IMR-90 (cell line): ENCODE measurements around the gene SAG. TPM values are rescaled to one million over a fixed set of nuclear protein-coding genes. Genes with fewer than 3 reads are reported as not detected.

Experiments
- ATAC-seq: fragments of 200-7000 bp; cut with Tn5 transposase; 2 replicates; pipeline ENCODE4 v1.9.1; 2020; ENCODE audit warnings: low read depth, mild to moderate bottlenecking, moderate library complexity
- BruUV-seq: library from RNA; stranded (reverse); fragments of 400-500 nt; replicated peaks from 2 replicates; lab custom pipeline; 2021; lab: Mats Ljungman, UMichigan
- CTCF ChIA-PET: fragments of 300-600 bp; formaldehyde crosslinking; extraction: SDS; loops from one replicate; lab custom pipeline; 2021; ENCODE audit warnings: antibody characterized with exemption; lab: Yijun Ruan, JAX
- POLR2A ChIA-PET: fragments of 300-600 bp; sonication (Branson Sonifier 250); formaldehyde crosslinking; loops from one replicate; lab custom pipeline; 2022; ENCODE audit warnings: antibody characterized with exemption; ENCODE audit not compliant: unreplicated experiment; lab: Charles Lee
- DNase-seq: peaks from one replicate; pipeline ENCODE4 v3.0.0; 2013
- H2AFZ ChIP-seq: replicated peaks from 2 replicates; pipeline ENCODE3; 2013; ENCODE audit warnings: low read length, mild to moderate bottlenecking; ENCODE audit not compliant: poor library complexity
- H2AK5ac ChIP-seq: 2 replicates; pipeline ENCODE4 v1.6.1; 2013; ENCODE audit warnings: low read depth, low read length, inconsistent platforms
- H2AK9ac ChIP-seq: replicated peaks from 2 replicates; pipeline ENCODE3; 2013; ENCODE audit warnings: mild to moderate bottlenecking, low read depth, low read length, moderate library complexity; ENCODE audit not compliant: poor library complexity
- H2BK120ac ChIP-seq: 2 replicates; pipeline ENCODE4 v1.6.1; 2013; ENCODE audit warnings: low read depth, low read length, inconsistent platforms
- H2BK15ac ChIP-seq: 3 replicates; pipeline ENCODE4 v1.6.1; 2013; ENCODE audit warnings: low read depth, low read length, inconsistent platforms
- H2BK20ac ChIP-seq: 2 replicates; pipeline ENCODE4 v1.6.1; 2013; ENCODE audit warnings: low read depth, mild to moderate bottlenecking, inconsistent platforms, low read length, moderate library complexity
- H2BK5ac ChIP-seq: 2 replicates; pipeline ENCODE4 v1.6.1; 2013; ENCODE audit warnings: mild to moderate bottlenecking, low read depth, low read length, inconsistent platforms; ENCODE audit not compliant: poor library complexity, severe bottlenecking
- H3K14ac ChIP-seq: replicated peaks from 2 replicates; pipeline ENCODE4 v1.6.1; 2013; ENCODE audit warnings: low read depth, low read length, inconsistent platforms
- H3K18ac ChIP-seq: 2 replicates; pipeline ENCODE4 v1.6.1; 2013; ENCODE audit warnings: low read depth, low read length, control low read depth
- H3K23ac ChIP-seq: 2 replicates; pipeline ENCODE4 v1.6.1; 2013; ENCODE audit warnings: low read depth, low read length, inconsistent platforms
- H3K27ac ChIP-seq: 2 replicates; pipeline ENCODE4 v1.5.1; 2013; ENCODE audit warnings: mild to moderate bottlenecking, control low read depth, low read length; ENCODE audit not compliant: insufficient read depth
- H3K27me3 ChIP-seq: 2 replicates; pipeline ENCODE4 v1.6.1; 2013; ENCODE audit warnings: low read length; ENCODE audit not compliant: control insufficient read depth, insufficient read depth
- H3K36me3 ChIP-seq: 2 replicates; pipeline ENCODE4 v1.6.1; 2013; ENCODE audit warnings: low read length, mixed read lengths; ENCODE audit not compliant: control insufficient read depth, insufficient read depth
- H3K4ac ChIP-seq: 2 replicates; pipeline ENCODE4 v1.6.1; 2013; ENCODE audit warnings: low read depth, low read length, inconsistent platforms
- H3K4me1 ChIP-seq: 2 replicates; pipeline ENCODE4 v1.6.1; 2013; ENCODE audit warnings: low read length, mixed read lengths; ENCODE audit not compliant: control insufficient read depth, insufficient read depth
- H3K4me2 ChIP-seq: 2 replicates; pipeline ENCODE4 v1.6.1; 2013; ENCODE audit warnings: low read depth, mild to moderate bottlenecking, control low read depth, low read length, moderate library complexity
- H3K4me3 ChIP-seq: 2 replicates; pipeline ENCODE4 v1.5.1; 2013; ENCODE audit warnings: low read depth, mild to moderate bottlenecking, control low read depth, low read length, moderate library complexity; ENCODE audit not compliant: insufficient read depth
- H3K56ac ChIP-seq: 2 replicates; pipeline ENCODE4 v1.6.1; 2013; ENCODE audit warnings: low read length, inconsistent platforms; ENCODE audit not compliant: insufficient read depth; ENCODE audit errors: extremely low read depth
- H3K79me1 ChIP-seq, 2 experiments: 2 replicates each; pipeline ENCODE4 v1.6.1; 2013; ENCODE audit warnings: low read length in 2 of 2, inconsistent platforms in 1 of 2, low read depth in 1 of 2
- H3K9ac ChIP-seq: 2 replicates; pipeline ENCODE4 v1.6.1; 2013; ENCODE audit warnings: low read depth, low read length, control low read depth
- H3K9me1 ChIP-seq: 2 replicates; pipeline ENCODE4 v1.6.1; 2013; ENCODE audit warnings: low read length, inconsistent platforms; ENCODE audit not compliant: insufficient read depth
- H3K9me3 ChIP-seq: 2 replicates; pipeline ENCODE4 v1.6.1; 2013; ENCODE audit warnings: low read length; ENCODE audit not compliant: control insufficient read depth, insufficient read depth
- H4K20me1 ChIP-seq: 2 replicates; pipeline ENCODE4 v1.6.1; 2013; ENCODE audit warnings: low read length, inconsistent platforms; ENCODE audit not compliant: insufficient read depth
- H4K5ac ChIP-seq: 2 replicates; pipeline ENCODE4 v1.6.1; 2013; ENCODE audit warnings: mild to moderate bottlenecking, low read depth, low read length, control low read depth
- H4K8ac ChIP-seq, 2 experiments: 2 replicates each; pipeline ENCODE4 v1.6.1; 2013; ENCODE audit warnings: low read depth in 2 of 2, low read length in 2 of 2, control low read depth in 1 of 2, inconsistent platforms in 1 of 2
- H4K91ac ChIP-seq: 2 replicates; pipeline ENCODE4 v1.6.1; 2013; ENCODE audit warnings: low read depth, low read length, inconsistent platforms; ENCODE audit not compliant: insufficient read depth
- CHD1 ChIP-seq: IDR thresholded peaks from 2 replicates; pipeline ENCODE4 v1.6.1; 2012; ENCODE audit warnings: low read depth, low read length, improper control_type of control experiment
- WGBS, 2 experiments: methylation state at CpG; one replicate each; pipeline versions ENCODE4 v1.1.5 to v1.1.7; 2013; ENCODE audit warnings: missing lambda C conversion rate in 2 of 2; ENCODE audit not compliant: insufficient read length in 1 of 2; ENCODE audit errors: extremely low coverage in 2 of 2; 5-methylcytosine and 5-hydroxymethylcytosine counted together
- dilution Hi-C: fragments of 300-500 bp; cut with HindIII; formaldehyde crosslinking; loops from one replicate; pipeline ENCODE4 v1.14.3; 2018; ENCODE audit warnings: low sequenced_read_pairs; ENCODE audit not compliant: unreplicated experiment
- in situ Hi-C: fragments of 300-500 bp; cut with MboI; formaldehyde crosslinking; loops from 3 replicates; pipeline ENCODE4 v1.14.3; 2019; ENCODE audit warnings: low sequenced_read_pairs, inconsistent platforms, mixed read lengths
- intact Hi-C: fragments of 100-400 bp; cut with micrococcal nuclease; formaldehyde crosslinking; loops from 2 replicates; pipeline ENCODE4 v1.10.0; 2022
- polyA plus RNA-seq, 3 experiments: library from polyadenylated mRNA; depleted of rRNA; stranded (reverse); fragments of >200 nt; gene quantifications; 2 replicates each; pipeline ENCODE4 v1.2.3, GENCODE V29; 2012; ENCODE audit warnings: low replicate concordance in 1 of 3
- total RNA-seq: library from RNA; depleted of rRNA; stranded (reverse); fragments of >200 nt; gene quantifications from 2 replicates; pipeline ENCODE4 v1.2.3, GENCODE V29; 2012

Gene SAG
- total and polyA plus RNA-seq, 2 of the 4 experiments (the other 2 are of a cell fraction) = not detected

DNA sequence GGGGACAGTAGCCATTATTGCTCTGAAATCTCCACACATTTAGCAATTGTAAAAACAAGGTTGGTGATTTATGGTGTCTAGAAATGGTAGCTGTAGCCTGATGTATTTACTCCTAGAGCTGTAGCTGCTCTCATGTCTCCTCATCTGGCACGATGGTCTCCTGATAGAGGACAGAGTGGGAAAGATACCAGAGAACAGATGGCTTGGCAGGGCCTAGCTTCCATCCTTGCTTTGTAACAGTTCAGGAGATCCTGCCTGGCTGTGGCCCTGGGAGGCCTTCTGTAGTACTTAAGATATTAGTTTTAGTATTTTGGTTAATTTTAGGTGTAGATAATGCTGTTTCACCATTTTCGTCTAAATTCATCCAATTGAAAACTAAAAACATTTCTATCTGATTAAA is 49.4 kb upstream of the SAG start:
- Histone ChIP-seq H2BK20ac (no peak overlapping the region), H3K9me3 (no peaks in the 10 kb centered on the region), H4K5ac (no peak overlapping the region), H4K8ac (no peak overlapping the region), H3K9ac (no peak overlapping the region), H2BK15ac (no peak overlapping the region), H2BK120ac (no peak overlapping the region), H2BK5ac (no peak overlapping the region), H3K4me1 (peaks cover 2% of the 10 kb centered on the region; the same call in 1 of the 2 replicates), H2AK5ac (no peak overlapping the region), H3K18ac (no peak overlapping the region), H3K4me2 (no peak overlapping the region), H4K91ac (no peak overlapping the region), H3K36me3 (peaks cover 31% of the 10 kb centered on the region), H3K79me1 (peaks cover 21 to 63% of the 10 kb centered on the region in 2 experiments), H3K27me3 (no peaks in the 10 kb centered on the region), H3K4ac (no peak overlapping the region), H3K23ac (no peak overlapping the region), H4K20me1 (peaks cover 17% of the 10 kb centered on the region; the same call in 1 of the 2 replicates), H2AK9ac (no peak overlapping the region), H3K14ac (no peak overlapping the region), H3K9me1 (peaks cover 8% of the 10 kb centered on the region; the same call in 1 of the 2 replicates), H3K27ac (no peak overlapping the region), H2AFZ (no peak overlapping the region), H3K56ac (no peak overlapping the region), H3K4me3 (no peak overlapping the region)
- in situ Hi-C loops (no loop called here), intact Hi-C loops (loop anchor here (10.0 kb wide), 1 partner anchor 273 kb away; no protein-coding TSS in a partner anchor), dilution Hi-C loops (no loop called here)
- ChIA-PET POLR2A (no interaction called here), CTCF (no interaction called here)
- ATAC-seq (no peak), DNase-seq (no peak)
- WGBS, 2 experiments = 80% methylated on average over 1 of the region's 2 CpGs; no CpG with 5 or more reads in 1 of the 2 experiments
- no peak for TF ChIP-seq CHD1
- BruUV-seq = no TSS peak
